Measurements from ENCODE around the gene GNA15. TPM values are rescaled to one million over a fixed set of nuclear protein-coding genes. Genes with fewer than 3 reads are reported as not detected.
"Not testable (repeated sequence)": the region's sequence is repeated elsewhere in the genome, so short reads cannot be mapped to it uniquely, and the experiment has no call there.

Gene GNA15, protein sequence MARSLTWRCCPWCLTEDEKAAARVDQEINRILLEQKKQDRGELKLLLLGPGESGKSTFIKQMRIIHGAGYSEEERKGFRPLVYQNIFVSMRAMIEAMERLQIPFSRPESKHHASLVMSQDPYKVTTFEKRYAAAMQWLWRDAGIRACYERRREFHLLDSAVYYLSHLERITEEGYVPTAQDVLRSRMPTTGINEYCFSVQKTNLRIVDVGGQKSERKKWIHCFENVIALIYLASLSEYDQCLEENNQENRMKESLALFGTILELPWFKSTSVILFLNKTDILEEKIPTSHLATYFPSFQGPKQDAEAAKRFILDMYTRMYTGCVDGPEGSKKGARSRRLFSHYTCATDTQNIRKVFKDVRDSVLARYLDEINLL
- total RNA-seq (58.5 TPM), polyA plus RNA-seq (21.8 TPM)
- long read RNA-seq, donor 1, partial matches to known transcripts, result 0 of 2 reads
- long read RNA-seq, donor 1, other reads (novel, unspliced or antisense), result 0 of 2 reads
- long read RNA-seq, donor 2, transcript GNA15-201 (7 exons, 2,133 nt), result major isoform, 39 of 39 reads
- long read RNA-seq, donor 2, partial matches to known transcripts, result 0 of 39 reads
- long read RNA-seq, donor 2, other reads (novel, unspliced or antisense), result 0 of 39 reads
- long read RNA-seq, donor 3, transcript GNA15-201 (7 exons, 2,133 nt), result major isoform, 26 of 34 reads
- long read RNA-seq, donor 3, partial matches to known transcripts, result 8 of 34 reads
- long read RNA-seq, donor 3, other reads (novel, unspliced or antisense), result 0 of 34 reads
- long read RNA-seq, donor 4, partial matches to known transcripts, result 0 of 4 reads
- long read RNA-seq, donor 4, other reads (novel, unspliced or antisense), result 0 of 4 reads
- long read RNA-seq, donor 5, transcript GNA15-201 (7 exons, 2,133 nt), result major isoform, 23 of 23 reads
- long read RNA-seq, donor 5, partial matches to known transcripts, result 0 of 23 reads
- long read RNA-seq, donor 5, other reads (novel, unspliced or antisense), result 0 of 23 reads
- long read RNA-seq, donor 6, transcript GNA15-201 (7 exons, 2,133 nt), result major isoform, 17 of 17 reads
- long read RNA-seq, donor 6, partial matches to known transcripts, result 0 of 17 reads
- long read RNA-seq, donor 6, other reads (novel, unspliced or antisense), result 0 of 17 reads
- long read RNA-seq, donor 7, transcript GNA15-201 (7 exons, 2,133 nt), result major isoform, 20 of 56 reads
- long read RNA-seq, donor 7, partial matches to known transcripts, result 36 of 56 reads
- long read RNA-seq, donor 7, other reads (novel, unspliced or antisense), result 0 of 56 reads
- long read RNA-seq, donor 8, transcript GNA15-201 (7 exons, 2,133 nt), result major isoform, 12 of 12 reads
- long read RNA-seq, donor 8, partial matches to known transcripts, result 0 of 12 reads
- long read RNA-seq, donor 8, other reads (novel, unspliced or antisense), result 0 of 12 reads
- long read RNA-seq, donor 9, transcript GNA15-201 (7 exons, 2,133 nt), result major isoform, 12 of 12 reads
- long read RNA-seq, donor 9, partial matches to known transcripts, result 0 of 12 reads
- long read RNA-seq, donor 9, other reads (novel, unspliced or antisense), result 0 of 12 reads
- long read RNA-seq, donor 10, transcript GNA15-201 (7 exons, 2,133 nt), result major isoform, 17 of 17 reads
- long read RNA-seq, donor 10, partial matches to known transcripts, result 0 of 17 reads
- long read RNA-seq, donor 10, other reads (novel, unspliced or antisense), result 0 of 17 reads

DNA sequence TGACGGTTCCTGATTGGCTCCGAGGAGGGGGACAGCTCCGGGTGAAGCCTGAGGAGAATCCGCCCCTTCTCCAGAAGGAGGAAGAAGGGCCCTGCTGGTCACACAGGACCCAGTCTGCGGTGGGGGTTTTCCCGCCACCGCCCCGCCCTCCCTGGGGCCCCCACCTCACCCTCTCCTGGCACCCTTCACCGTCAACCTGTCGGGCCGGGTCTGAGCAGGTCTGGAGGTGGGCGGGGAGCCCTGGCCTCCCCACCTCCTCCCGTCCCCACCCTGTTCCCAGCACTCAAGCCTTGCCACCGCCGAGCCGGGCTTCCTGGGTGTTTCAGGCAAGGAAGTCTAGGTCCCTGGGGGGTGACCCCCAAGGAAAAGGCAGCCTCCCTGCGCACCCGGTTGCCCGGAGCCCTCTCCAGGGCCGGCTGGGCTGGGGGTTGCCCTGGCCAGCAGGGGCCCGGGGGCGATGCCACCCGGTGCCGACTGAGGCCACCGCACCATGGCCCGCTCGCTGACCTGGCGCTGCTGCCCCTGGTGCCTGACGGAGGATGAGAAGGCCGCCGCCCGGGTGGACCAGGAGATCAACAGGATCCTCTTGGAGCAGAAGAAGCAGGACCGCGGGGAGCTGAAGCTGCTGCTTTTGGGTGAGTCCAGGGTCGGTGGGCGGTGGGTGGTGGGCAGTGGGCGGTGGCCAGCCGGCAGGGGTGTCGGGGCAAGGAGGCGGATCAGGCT lies at the start of gene GNA15:
Gene GNA15 (plus strand): TSS at position 73 of the 723 bp plus-strand sequence. CDS start 418 bp downstream, at position 491.
- DNase-seq (ENCODE audit: low read depth in 6 of 9, low spot score in 9 of 9), result peak in 2 of 9 donors; percentile 50 to 67
- WGBS, result 4% methylated on average over 40 of the region's 40 CpGs
- Histone ChIP-seq H3K4me3 (ENCODE audit: low read length in 2 of 2) (peak within 1 kb of the TSS; percentile 70 to 92), H3K4me1 (ENCODE audit: control insufficient read depth in 2 of 2, insufficient read depth in 2 of 2, low read length in 2 of 2) (peaks cover 31 to 76% of the 10 kb centered on the region in 2 donors), H3K27me3 (ENCODE audit: control insufficient read depth in 2 of 2, insufficient read depth in 1 of 2, low read length in 1 of 2) (no peaks in the 10 kb centered on the region), H3K36me3 (ENCODE audit: control insufficient read depth in 2 of 2, insufficient read depth in 2 of 2, low read length in 1 of 2) (peaks cover 0 to 7% of the 10 kb centered on the region in 2 donors), H3K9me3 (ENCODE audit: control insufficient read depth in 2 of 2, insufficient read depth in 1 of 2, low read length in 1 of 2) (peaks cover 0 to 14% of the 10 kb centered on the region in 2 donors), H3K27ac (ENCODE audit: low read depth in 1 of 2, low read length in 1 of 2) (peak within 1 kb of the TSS; percentile 85 to 86)

DNA sequence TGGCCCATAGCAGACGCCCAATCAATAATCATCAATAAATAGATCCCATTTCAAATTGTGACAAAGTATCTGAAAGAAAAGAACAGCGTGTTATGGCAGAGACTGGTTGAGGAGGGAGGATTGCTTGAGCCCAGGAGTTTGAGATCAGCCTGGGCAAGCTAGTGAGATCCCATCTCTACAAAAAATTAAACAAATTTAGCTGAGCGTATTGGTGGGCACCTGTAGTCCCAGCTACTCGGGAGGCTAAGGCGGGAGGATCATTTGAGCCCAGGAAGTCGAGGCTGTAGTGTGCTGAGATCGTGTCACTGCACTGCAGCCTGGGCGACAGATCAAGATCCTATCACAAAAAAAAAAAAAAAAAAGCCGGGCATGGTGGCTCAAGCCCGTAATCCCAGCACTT lies 48.1 kb upstream of the GNA15 start:
- no peak overlapping the region for H3K4me3 ChIP-seq (ENCODE audit: low read length in 2 of 2)
- H3K27me3 ChIP-seq (ENCODE audit: control insufficient read depth in 2 of 2, insufficient read depth in 1 of 2, low read length in 1 of 2), result peaks cover 0 to 9% of the 10 kb centered on the region in 2 donors
- H3K9me3 ChIP-seq (ENCODE audit: control insufficient read depth in 2 of 2, insufficient read depth in 1 of 2, low read length in 1 of 2), result no peaks in the 10 kb centered on the region
- no peak overlapping the region for H3K27ac ChIP-seq (ENCODE audit: low read depth in 1 of 2, low read length in 1 of 2)
- no peaks in the 10 kb centered on the region for H3K36me3 ChIP-seq (ENCODE audit: control insufficient read depth in 2 of 2, insufficient read depth in 2 of 2, low read length in 1 of 2)
- no peaks in the 10 kb centered on the region for H3K4me1 ChIP-seq (ENCODE audit: control insufficient read depth in 2 of 2, insufficient read depth in 2 of 2, low read length in 2 of 2)
- no peak for DNase-seq (ENCODE audit: low read depth in 6 of 9, low spot score in 9 of 9)
- 95% methylated on average over 10 of the region's 10 CpGs for WGBS

DNA sequence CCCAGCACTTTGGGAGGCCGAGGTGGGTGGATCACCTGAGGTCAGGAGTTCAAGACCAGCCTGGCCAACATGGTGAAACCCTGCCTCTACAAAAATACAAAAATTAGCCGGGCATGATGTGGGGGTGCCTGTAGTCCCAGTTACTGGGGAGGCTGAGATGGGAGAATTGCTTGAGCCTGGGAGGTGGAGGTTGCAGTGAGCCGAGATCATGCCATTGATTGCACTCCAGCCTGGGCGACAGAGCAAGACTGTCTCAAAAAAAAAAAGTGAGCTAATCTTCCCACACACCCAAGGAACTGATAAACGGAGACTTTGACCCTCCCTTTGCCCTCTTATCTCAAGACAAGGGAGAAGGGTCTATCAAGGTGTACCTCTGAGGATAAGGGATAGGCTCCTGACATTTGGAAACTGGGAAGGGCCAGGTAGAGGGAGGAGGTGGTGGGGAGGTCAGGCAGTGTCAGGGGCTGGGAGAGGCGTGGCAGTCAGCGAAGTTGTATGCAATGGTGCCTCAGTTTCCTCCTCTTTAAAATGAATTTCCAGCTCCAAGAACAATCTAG lies 46.5 kb upstream of the GNA15 start:
- not testable (repeated sequence) for H3K27ac ChIP-seq (ENCODE audit: low read depth in 1 of 2, low read length in 1 of 2); H3K9me3 ChIP-seq (ENCODE audit: control insufficient read depth in 2 of 2, insufficient read depth in 1 of 2, low read length in 1 of 2); H3K4me1 ChIP-seq (ENCODE audit: control insufficient read depth in 2 of 2, insufficient read depth in 2 of 2, low read length in 2 of 2); H3K36me3 ChIP-seq (ENCODE audit: control insufficient read depth in 2 of 2, insufficient read depth in 2 of 2, low read length in 1 of 2); H3K4me3 ChIP-seq (ENCODE audit: low read length in 2 of 2); DNase-seq (ENCODE audit: low read depth in 6 of 9, low spot score in 9 of 9)
- 93% methylated on average over 7 of the region's 7 CpGs for WGBS
- H3K27me3 ChIP-seq (ENCODE audit: control insufficient read depth in 2 of 2, insufficient read depth in 1 of 2, low read length in 1 of 2), result peaks cover 6 to 17% of the 10 kb centered on the region in 2 donors

DNA sequence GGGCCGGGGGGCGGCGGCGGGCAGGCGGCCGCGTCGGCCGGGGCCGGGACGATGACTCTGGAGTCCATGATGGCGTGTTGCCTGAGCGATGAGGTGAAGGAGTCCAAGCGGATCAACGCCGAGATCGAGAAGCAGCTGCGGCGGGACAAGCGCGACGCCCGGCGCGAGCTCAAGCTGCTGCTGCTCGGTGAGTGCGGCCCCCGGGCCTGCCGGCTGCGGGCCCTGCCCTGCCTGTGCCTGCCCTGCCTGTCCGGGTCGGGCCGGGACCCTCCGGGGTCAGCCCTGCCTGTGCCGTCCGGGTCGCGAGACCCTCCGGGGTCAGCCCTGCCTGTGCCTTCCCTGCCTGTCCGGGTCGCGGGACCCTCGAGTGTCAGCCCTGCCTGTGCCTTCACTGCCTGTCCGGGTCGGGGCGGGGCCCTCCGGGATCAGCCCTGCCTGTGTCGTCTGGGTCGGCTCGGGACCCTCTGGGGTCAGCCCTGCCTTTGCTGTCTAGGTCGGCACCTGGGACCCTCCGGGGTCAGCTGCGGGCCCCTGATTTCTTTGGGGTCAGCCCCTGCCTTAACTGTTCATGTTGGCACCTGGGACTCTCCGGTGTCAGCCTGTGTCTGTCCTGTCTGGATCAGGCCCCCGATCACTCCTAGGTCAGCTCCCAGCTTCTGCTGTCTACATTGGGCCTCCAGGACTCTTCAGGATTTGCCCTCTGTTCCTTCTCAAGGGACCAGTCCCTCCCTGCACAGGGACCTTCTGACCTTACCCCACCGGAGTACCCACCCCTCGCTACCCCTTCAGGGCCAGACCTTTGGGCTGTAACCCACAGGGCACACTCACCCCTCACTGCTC lies 41.0 kb upstream of the GNA15 start:
- peak overlapping the region in 1 of 2 donors; percentile 15 for H3K27ac ChIP-seq (ENCODE audit: low read depth in 1 of 2, low read length in 1 of 2)
- H3K36me3 ChIP-seq (ENCODE audit: control insufficient read depth in 2 of 2, insufficient read depth in 2 of 2, low read length in 1 of 2), result no peaks in the 10 kb centered on the region
- peak overlapping the region; percentile 58 to 81 for H3K4me3 ChIP-seq (ENCODE audit: low read length in 2 of 2)
- peak in 1 of 9 donors; percentile 49 for DNase-seq (ENCODE audit: low read depth in 6 of 9, low spot score in 9 of 9)
- H3K9me3 ChIP-seq (ENCODE audit: control insufficient read depth in 2 of 2, insufficient read depth in 1 of 2, low read length in 1 of 2), result peaks cover 0 to 3% of the 10 kb centered on the region in 2 donors
- H3K4me1 ChIP-seq (ENCODE audit: control insufficient read depth in 2 of 2, insufficient read depth in 2 of 2, low read length in 2 of 2), result peaks cover 31 to 42% of the 10 kb centered on the region in 2 donors
- 5% methylated on average over 57 of the region's 57 CpGs for WGBS
- peaks cover 8 to 31% of the 10 kb centered on the region in 2 donors for H3K27me3 ChIP-seq (ENCODE audit: control insufficient read depth in 2 of 2, insufficient read depth in 1 of 2, low read length in 1 of 2)

DNA sequence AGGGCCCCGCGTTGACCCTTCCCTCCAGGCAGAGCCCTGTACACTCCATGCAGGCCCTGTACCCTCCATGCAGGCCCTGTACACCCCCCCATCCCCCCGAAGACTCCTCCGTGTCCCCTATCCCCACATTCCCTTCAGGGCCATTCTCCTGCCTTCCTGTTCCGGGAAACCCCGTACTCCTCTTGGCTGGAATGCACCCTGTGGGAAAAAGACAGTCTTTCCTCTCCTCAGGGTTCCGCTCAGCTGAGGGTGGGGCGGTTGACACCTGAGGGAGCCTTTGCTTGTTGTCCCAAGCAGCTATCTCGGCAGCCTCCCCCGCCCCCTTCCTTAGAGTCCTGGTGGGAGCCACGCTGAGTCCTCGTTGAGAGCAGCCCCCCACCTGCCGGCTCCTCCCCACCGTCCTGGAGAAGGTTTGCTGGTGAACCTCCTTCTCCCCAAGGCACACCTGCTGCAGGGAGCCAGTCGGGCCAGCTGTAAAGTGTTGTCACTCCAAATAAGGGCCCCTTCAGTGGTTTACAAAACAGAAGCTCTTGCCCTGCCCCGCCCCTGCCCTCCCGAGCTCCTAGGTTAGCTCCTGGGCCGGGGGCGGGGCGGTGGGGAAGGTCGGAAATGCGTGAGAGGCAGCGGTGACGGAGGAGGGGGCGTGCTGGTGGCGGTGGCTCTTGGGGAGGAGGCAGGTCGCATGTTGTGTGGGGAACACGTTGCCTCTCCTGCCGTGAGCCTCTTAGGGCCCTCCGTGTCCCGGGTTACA lies 40.2 kb upstream of the GNA15 start:
- Histone ChIP-seq H3K27ac (ENCODE audit: low read depth in 1 of 2, low read length in 1 of 2) (peak overlapping the region in 1 of 2 donors; percentile 45), H3K4me3 (ENCODE audit: low read length in 2 of 2) (peak overlapping the region; percentile 58 to 81), H3K36me3 (ENCODE audit: control insufficient read depth in 2 of 2, insufficient read depth in 2 of 2, low read length in 1 of 2) (no peaks in the 10 kb centered on the region), H3K27me3 (ENCODE audit: control insufficient read depth in 2 of 2, insufficient read depth in 1 of 2, low read length in 1 of 2) (peaks cover 8 to 31% of the 10 kb centered on the region in 2 donors), H3K4me1 (ENCODE audit: control insufficient read depth in 2 of 2, insufficient read depth in 2 of 2, low read length in 2 of 2) (peaks cover 31 to 43% of the 10 kb centered on the region in 2 donors), H3K9me3 (ENCODE audit: control insufficient read depth in 2 of 2, insufficient read depth in 1 of 2, low read length in 1 of 2) (peaks cover 0 to 3% of the 10 kb centered on the region in 2 donors)
- DNase-seq (ENCODE audit: low read depth in 6 of 9, low spot score in 9 of 9), result peak in 8 of 9 donors; percentile 33 to 86 (median 75)
- 13% methylated on average over 31 of the region's 31 CpGs for WGBS

DNA sequence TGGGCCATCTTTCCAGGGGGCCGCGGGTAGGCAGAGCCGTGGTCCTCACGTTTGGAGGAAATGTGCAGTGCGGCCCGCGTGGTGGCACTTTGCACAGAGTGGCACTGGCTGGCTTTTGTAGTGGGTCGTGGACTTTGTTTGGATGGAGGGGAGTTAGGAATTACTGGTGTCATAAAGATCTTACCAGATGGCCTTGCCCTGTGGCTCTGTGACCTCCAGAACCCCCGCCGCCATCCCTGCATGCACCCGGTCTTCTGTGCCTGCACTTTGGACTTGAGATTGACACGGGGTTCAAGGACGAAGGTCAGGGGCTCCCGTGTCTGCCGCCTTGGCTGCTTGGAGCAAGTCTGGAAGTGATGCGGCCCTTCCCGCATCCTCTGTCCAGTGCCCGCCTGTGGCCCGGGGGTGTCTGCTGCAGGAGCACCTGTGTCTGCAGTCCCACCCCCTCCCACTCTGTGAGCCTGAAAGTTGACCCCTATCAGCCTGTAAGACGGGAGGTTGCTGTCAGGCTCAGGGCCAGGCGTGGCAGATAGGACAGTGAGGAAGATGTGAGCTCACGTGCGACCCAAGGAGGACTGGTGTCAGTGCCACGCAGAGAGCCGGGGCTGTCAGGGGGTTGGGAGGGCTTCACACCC lies 39.4 kb upstream of the GNA15 start:
- no peaks in the 10 kb centered on the region for H3K36me3 ChIP-seq (ENCODE audit: control insufficient read depth in 2 of 2, insufficient read depth in 2 of 2, low read length in 1 of 2)
- H3K4me1 ChIP-seq (ENCODE audit: control insufficient read depth in 2 of 2, insufficient read depth in 2 of 2, low read length in 2 of 2), result peaks cover 31 to 43% of the 10 kb centered on the region in 2 donors
- peaks cover 0 to 3% of the 10 kb centered on the region in 2 donors for H3K9me3 ChIP-seq (ENCODE audit: control insufficient read depth in 2 of 2, insufficient read depth in 1 of 2, low read length in 1 of 2)
- DNase-seq (ENCODE audit: low read depth in 6 of 9, low spot score in 9 of 9), result no peak
- 75% methylated on average over 25 of the region's 25 CpGs for WGBS
- peaks cover 8 to 31% of the 10 kb centered on the region in 2 donors for H3K27me3 ChIP-seq (ENCODE audit: control insufficient read depth in 2 of 2, insufficient read depth in 1 of 2, low read length in 1 of 2)
- peak overlapping the region in 1 of 2 donors; percentile 58 for H3K4me3 ChIP-seq (ENCODE audit: low read length in 2 of 2)
- H3K27ac ChIP-seq (ENCODE audit: low read depth in 1 of 2, low read length in 1 of 2), result no peak overlapping the region
